ENCODE data around the gene PPARD.

- TF ChIP-seq, protein P1, sequence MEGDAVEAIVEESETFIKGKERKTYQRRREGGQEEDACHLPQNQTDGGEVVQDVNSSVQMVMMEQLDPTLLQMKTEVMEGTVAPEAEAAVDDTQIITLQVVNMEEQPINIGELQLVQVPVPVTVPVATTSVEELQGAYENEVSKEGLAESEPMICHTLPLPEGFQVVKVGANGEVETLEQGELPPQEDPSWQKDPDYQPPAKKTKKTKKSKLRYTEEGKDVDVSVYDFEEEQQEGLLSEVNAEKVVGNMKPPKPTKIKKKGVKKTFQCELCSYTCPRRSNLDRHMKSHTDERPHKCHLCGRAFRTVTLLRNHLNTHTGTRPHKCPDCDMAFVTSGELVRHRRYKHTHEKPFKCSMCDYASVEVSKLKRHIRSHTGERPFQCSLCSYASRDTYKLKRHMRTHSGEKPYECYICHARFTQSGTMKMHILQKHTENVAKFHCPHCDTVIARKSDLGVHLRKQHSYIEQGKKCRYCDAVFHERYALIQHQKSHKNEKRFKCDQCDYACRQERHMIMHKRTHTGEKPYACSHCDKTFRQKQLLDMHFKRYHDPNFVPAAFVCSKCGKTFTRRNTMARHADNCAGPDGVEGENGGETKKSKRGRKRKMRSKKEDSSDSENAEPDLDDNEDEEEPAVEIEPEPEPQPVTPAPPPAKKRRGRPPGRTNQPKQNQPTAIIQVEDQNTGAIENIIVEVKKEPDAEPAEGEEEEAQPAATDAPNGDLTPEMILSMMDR (IDR thresholded peaks at IDR 0.05): no peak
- TF ChIP-seq POLR2A (IDR thresholded peaks at IDR 0.05): no peak
Observed at GRCh38 chr6:35319346-35320030, 22.9 kb upstream of the PPARD start.
